Suprapubic skin (tissue), 3 donors: ENCODE results near the gene FANCE.

Experiments used
- CTCF ChIP-seq, 2 donors: fragments of 200-600 bp in 1 of 2; fragments of 450-650 bp in 1 of 2; sonication (generic) in 1 of 2; IDR thresholded peaks; one replicate each; pipeline ENCODE4 v1.5.1; 2016 to 2019; ENCODE audit warnings: antibody characterized with exemption in 2 of 2, mild to moderate bottlenecking in 1 of 2, moderate library complexity in 1 of 2
- POLR2A ChIP-seq, 2 donors: fragments of 450-650 bp; IDR thresholded peaks; one replicate each; pipeline ENCODE4 v1.6.1; 2017; ENCODE audit warnings: antibody characterized with exemption in 2 of 2, mild to moderate bottlenecking in 2 of 2, moderate library complexity in 2 of 2

- TF ChIP-seq POLR2A (IDR thresholded peaks at IDR 0.05), result no peak
- TF ChIP-seq CTCF (IDR thresholded peaks at IDR 0.05), result no peak
These were observed 31.9 kb downstream of the FANCE start for GRCh38 chr6:35483893-35484645.
